CD4-positive, CD25-positive, alpha-beta regulatory T cell (primary cell): ENCODE measurements around the gene SYPL2. TPM values are rescaled to one million over a fixed set of nuclear protein-coding genes. Genes with fewer than 3 reads are reported as not detected.

Experiments used
- ATAC-seq, 2 donors: fragments of 150-1000 bp; cut with Tn5 transposase; one replicate each; pipeline ENCODE4 v1.10.0; 2021; ENCODE audit warnings: low read depth in 2 of 2, moderate number of reproducible peaks in 2 of 2, moderate library complexity in 1 of 2
- DNase-seq, 3 donors: peaks; one replicate each; pipeline versions ENCODE4 v3.0.0 to v3.0.0-alpha.2; 2012 to 2022; ENCODE audit warnings: mixed read lengths in 1 of 3
- H3K27ac ChIP-seq: one replicate; pipeline ENCODE4 v1.7.0; 2013; ENCODE audit warnings: mild to moderate bottlenecking, low read length; ENCODE audit not compliant: insufficient read depth, poor library complexity, severe bottlenecking
- H3K27me3 ChIP-seq: one replicate; pipeline ENCODE4 v1.7.0; 2013; ENCODE audit warnings: low read length; ENCODE audit not compliant: control insufficient read depth, insufficient read depth
- H3K36me3 ChIP-seq: one replicate; pipeline ENCODE4 v1.7.0; 2013; ENCODE audit warnings: mild to moderate bottlenecking, low read length, moderate library complexity; ENCODE audit not compliant: control insufficient read depth, insufficient read depth
- H3K4me1 ChIP-seq: 2 replicates; pipeline ENCODE4 v1.7.0; 2013; ENCODE audit warnings: mild to moderate bottlenecking, low read length; ENCODE audit not compliant: insufficient read depth, control insufficient read depth, poor library complexity, severe bottlenecking
- H3K4me3 ChIP-seq: one replicate; pipeline ENCODE4 v1.7.0; 2013; ENCODE audit warnings: low read depth, mild to moderate bottlenecking, low read length, moderate library complexity
- H3K9me3 ChIP-seq, 2 experiments: 1 replicate in 1 of 2; 2 replicates in 1 of 2; pipeline ENCODE4 v1.7.0; 2013; ENCODE audit warnings: low read length in 2 of 2, mild to moderate bottlenecking in 1 of 2, moderate library complexity in 1 of 2; ENCODE audit not compliant: control insufficient read depth in 2 of 2
- H3K27ac Mint-ChIP-seq, 3 donors: one replicate each; pipeline ENCODE4 v1.8.0; 2020 to 2022; ENCODE audit warnings: mild to moderate bottlenecking in 3 of 3, mixed read lengths in 3 of 3, moderate library complexity in 2 of 3
- H3K27me3 Mint-ChIP-seq: one replicate; pipeline ENCODE4 v1.8.0; 2022; ENCODE audit warnings: mild to moderate bottlenecking, mixed read lengths
- H3K36me3 Mint-ChIP-seq: one replicate; pipeline ENCODE4 v1.8.0; 2020; ENCODE audit warnings: mixed read lengths
- H3K4me1 Mint-ChIP-seq, 4 donors: one replicate each; pipeline ENCODE4 v1.8.0; 2020 to 2022; ENCODE audit warnings: mixed read lengths in 4 of 4, mild to moderate bottlenecking in 1 of 4
- H3K4me3 Mint-ChIP-seq, 4 donors: one replicate each; pipeline ENCODE4 v1.8.0; 2020 to 2022; ENCODE audit warnings: mild to moderate bottlenecking in 4 of 4, mixed read lengths in 4 of 4, moderate library complexity in 3 of 4
- H3K9me3 Mint-ChIP-seq, 7 donors: one replicate each; pipeline ENCODE4 v1.8.0; 2020 to 2022; ENCODE audit warnings: mixed read lengths in 7 of 7, mild to moderate bottlenecking in 3 of 7, moderate library complexity in 2 of 7
- polyA plus RNA-seq, 4 donors: library from polyadenylated mRNA; unstranded; fragments of 300-500 nt; fragmentation: Illumina TruSeq; gene quantifications; one replicate each; pipeline ENCODE4 v1.2.3, GENCODE V29; 2021
- total RNA-seq: library from RNA; stranded (reverse); gene quantifications from one replicate; pipeline ENCODE4 v1.2.3, GENCODE V29; 2022

SYPL2 gene
- total and polyA plus RNA-seq, 5 donors from 2014 or later: not detected

GRCh38 chr1:109502364-109502851, 36.1 kb downstream of the SYPL2 start:
- H3K4me1 ChIP-seq: peaks cover 94% of the 10 kb centered on the region

GRCh38 chr1:109503935-109504334, 37.6 kb downstream of the SYPL2 start:
- H3K4me3 Mint-ChIP-seq: peak overlapping the region; percentile 83 to 88 (median 86)
- H3K27me3 Mint-ChIP-seq: peaks cover 4% of the 10 kb centered on the region
- Histone ChIP-seq H3K9me3 (no peaks in the 10 kb centered on the region), H3K27ac (peak overlapping the region; percentile 87), H3K4me1 (peaks cover 86% of the 10 kb centered on the region), H3K27me3 (no peaks in the 10 kb centered on the region), H3K36me3 (peaks cover 21% of the 10 kb centered on the region), H3K4me3 (peak overlapping the region; percentile 79)
- H3K4me1 Mint-ChIP-seq: peaks cover 16 to 97% (median 70%) of the 10 kb centered on the region in 4 donors
- peak overlapping the region; percentile 90 to 98 (median 91) for H3K27ac Mint-ChIP-seq
- H3K9me3 Mint-ChIP-seq: peaks cover 0 to 10% (median 0%) of the 10 kb centered on the region in 7 donors
- peak in 1 of 2 donors; percentile 26 for ATAC-seq
- H3K36me3 Mint-ChIP-seq: peaks cover 33% of the 10 kb centered on the region
- peak in 1 of 3 donors; percentile 61 for DNase-seq

More at GRCh38 chr1:109502364-109502851, 36.1 kb downstream of the SYPL2 start:
- Mint-ChIP-seq H3K4me1 (peaks cover 11 to 97% (median 69%) of the 10 kb centered on the region in 4 donors), H3K36me3 (peaks cover 25% of the 10 kb centered on the region), H3K4me3 (peak overlapping the region; percentile 79 to 90 (median 87)), H3K9me3 (peaks cover 0 to 6% (median 0%) of the 10 kb centered on the region in 7 donors), H3K27me3 (no peaks in the 10 kb centered on the region), H3K27ac (peak overlapping the region; percentile 94 to 96 (median 95))
- Histone ChIP-seq H3K9me3 (no peaks in the 10 kb centered on the region), H3K36me3 (peaks cover 22% of the 10 kb centered on the region), H3K27ac (peak overlapping the region; percentile 87), H3K4me3 (peak overlapping the region; percentile 70), H3K27me3 (no peaks in the 10 kb centered on the region)
- DNase-seq: peak; percentile 50 to 80 (median 76)
- peak; percentile 87 to 91 for ATAC-seq

GRCh38 chr1:109504974-109505373, 38.6 kb downstream of the SYPL2 start:
- peak overlapping the region; percentile 79 for H3K4me3 ChIP-seq

GRCh38 chr1:109508001-109508872, 41.9 kb downstream of the SYPL2 start:
- Mint-ChIP-seq H3K4me1 (peaks cover 16 to 80% (median 54%) of the 10 kb centered on the region in 4 donors), H3K9me3 (peaks cover 0 to 10% (median 0%) of the 10 kb centered on the region in 7 donors), H3K4me3 (peak overlapping the region; percentile 86 to 95 (median 90)), H3K36me3 (peaks cover 22% of the 10 kb centered on the region), H3K27me3 (peaks cover 18% of the 10 kb centered on the region), H3K27ac (peak overlapping the region; percentile 89 to 92 (median 90))
- Histone ChIP-seq H3K4me1 (peaks cover 54% of the 10 kb centered on the region), H3K4me3 (peak overlapping the region; percentile 66), H3K27me3 (no peaks in the 10 kb centered on the region), H3K27ac (peak overlapping the region; percentile 20), H3K36me3 (peaks cover 11% of the 10 kb centered on the region), H3K9me3 (no peaks in the 10 kb centered on the region)
- no peak for ATAC-seq
- no peak for DNase-seq

More at GRCh38 chr1:109504974-109505373, 38.6 kb downstream of the SYPL2 start:
- Mint-ChIP-seq H3K27ac (peak overlapping the region; percentile 79 to 98 (median 91)), H3K36me3 (peaks cover 31% of the 10 kb centered on the region), H3K27me3 (peaks cover 4% of the 10 kb centered on the region), H3K4me3 (peak overlapping the region; percentile 81 to 88 (median 84)), H3K4me1 (peaks cover 16 to 93% (median 67%) of the 10 kb centered on the region in 4 donors), H3K9me3 (peaks cover 0 to 10% (median 0%) of the 10 kb centered on the region in 7 donors)
- no peak for DNase-seq
- no peaks in the 10 kb centered on the region for H3K27me3 ChIP-seq
- ATAC-seq: no peak
- H3K27ac ChIP-seq: peak overlapping the region; percentile 35
- H3K9me3 ChIP-seq: no peaks in the 10 kb centered on the region
- peaks cover 82% of the 10 kb centered on the region for H3K4me1 ChIP-seq
- H3K36me3 ChIP-seq: peaks cover 18% of the 10 kb centered on the region

GRCh38 chr1:109508873-109509175, 42.5 kb downstream of the SYPL2 start:
- Histone ChIP-seq H3K9me3 (no peaks in the 10 kb centered on the region), H3K4me1 (peaks cover 49% of the 10 kb centered on the region), H3K36me3 (peaks cover 11% of the 10 kb centered on the region), H3K4me3 (peak overlapping the region; percentile 66), H3K27ac (peak overlapping the region; percentile 20), H3K27me3 (no peaks in the 10 kb centered on the region)
- Mint-ChIP-seq H3K27ac (peak overlapping the region; percentile 89 to 92 (median 90)), H3K27me3 (peaks cover 18% of the 10 kb centered on the region), H3K36me3 (peaks cover 22% of the 10 kb centered on the region), H3K4me1 (peaks cover 15 to 75% (median 53%) of the 10 kb centered on the region in 4 donors), H3K9me3 (peaks cover 0 to 10% (median 0%) of the 10 kb centered on the region in 7 donors), H3K4me3 (peak overlapping the region; percentile 86 to 95 (median 90))
- no peak for DNase-seq
- no peak for ATAC-seq

GRCh38 chr1:109509176-109510134, 43.1 kb downstream of the SYPL2 start, which contains the start of gene AMIGO1:
Gene AMIGO1 (minus strand): TSS chr1:109509727. CDS start chr1:109508912, 815 bp downstream.
- H3K36me3 Mint-ChIP-seq: peaks cover 22% of the 10 kb centered on the region
- ATAC-seq: peak; percentile 68 to 73
- H3K4me1 Mint-ChIP-seq: peaks cover 12 to 71% (median 48%) of the 10 kb centered on the region in 4 donors
- Histone ChIP-seq H3K4me3 (peak within 1 kb of the TSS; percentile 79), H3K9me3 (no peaks in the 10 kb centered on the region), H3K36me3 (peaks cover 11% of the 10 kb centered on the region), H3K4me1 (peaks cover 43% of the 10 kb centered on the region), H3K27ac (peak within 1 kb of the TSS; percentile 50), H3K27me3 (no peaks in the 10 kb centered on the region)
- H3K27me3 Mint-ChIP-seq: peaks cover 18% of the 10 kb centered on the region
- H3K4me3 Mint-ChIP-seq: peak within 1 kb of the TSS; percentile 91 to 95 (median 94)
- peak within 1 kb of the TSS; percentile 89 to 93 (median 90) for H3K27ac Mint-ChIP-seq
- peaks cover 0 to 10% (median 0%) of the 10 kb centered on the region in 7 donors for H3K9me3 Mint-ChIP-seq
- peak; percentile 55 to 68 (median 64) for DNase-seq
